Measurements from ENCODE around the gene NRDE2.
"Not testable (repeated sequence)": the region's sequence is repeated elsewhere in the genome, so short reads cannot be mapped to it uniquely, and the experiment has no call there.

Gene NRDE2

GRCh38 chr14:90235179-90235976 lies 96.4 kb downstream of the NRDE2 start:
- no peak overlapping the region for H3K27ac Mint-ChIP-seq
- peaks cover 8% of the 10 kb centered on the region for H3K36me3 Mint-ChIP-seq (ENCODE audit: low read depth)
- peaks cover 40% of the 10 kb centered on the region for H3K9me3 Mint-ChIP-seq
- no peaks in the 10 kb centered on the region for H3K4me1 Mint-ChIP-seq
- TF ChIP-seq CTCF (IDR thresholded peaks at IDR 0.05; ENCODE audit: unreplicated experiment in 3 of 3): peak; percentile 88 to 93 (median 90)
- H3K27me3 Mint-ChIP-seq (ENCODE audit: low read depth): peaks cover 25% of the 10 kb centered on the region
- H3K4me3 Mint-ChIP-seq: no peak overlapping the region

GRCh38 chr14:90229942-90230341 lies 101.8 kb downstream of the NRDE2 start:
- H3K27ac Mint-ChIP-seq; H3K4me1 Mint-ChIP-seq; H3K4me3 Mint-ChIP-seq; H3K9me3 Mint-ChIP-seq; H3K36me3 Mint-ChIP-seq (ENCODE audit: low read depth): not testable (repeated sequence)
- peaks cover 13% of the 10 kb centered on the region for H3K27me3 Mint-ChIP-seq (ENCODE audit: low read depth)

GRCh38 chr14:90228478-90228877 lies 103.3 kb downstream of the NRDE2 start:
- peaks cover 13% of the 10 kb centered on the region for H3K9me3 Mint-ChIP-seq
- no peak for TF ChIP-seq CTCF (IDR thresholded peaks at IDR 0.05; ENCODE audit: unreplicated experiment in 3 of 3)

More at GRCh38 chr14:90228478-90228877, 103.3 kb downstream of the NRDE2 start:
- Mint-ChIP-seq H3K36me3 (ENCODE audit: low read depth) (no peaks in the 10 kb centered on the region), H3K4me3 (no peak overlapping the region), H3K27ac (no peak overlapping the region), H3K4me1 (no peaks in the 10 kb centered on the region), H3K27me3 (ENCODE audit: low read depth) (peaks cover 5% of the 10 kb centered on the region)
